GM12865 (cell line): ENCODE data around the gene APCDD1L.
A peak's percentile ranks its signal among the peaks of the same experiment; 100 is the strongest.

ENCODE experiments used
- DNase-seq: peaks from one replicate; pipeline ENCODE4 v3.0.0; 2010; ENCODE audit warnings: low read depth
- H3K4me3 ChIP-seq: 2 replicates; pipeline ENCODE4 v1.5.1; 2011; ENCODE audit warnings: mild to moderate bottlenecking, low read depth, low read length, control low read depth
- CTCF ChIP-seq: IDR thresholded peaks from 2 replicates; pipeline ENCODE4 v1.5.1; 2011; ENCODE audit warnings: low read length, control low read depth, low read depth, inconsistent platforms; ENCODE audit not compliant: insufficient read depth; ENCODE audit errors: missing control alignments

Gene APCDD1L

GRCh38 chr20:58454460-58454859 is 60.7 kb downstream of the APCDD1L start:
- DNase-seq: no peak
- no peak overlapping the region for H3K4me3 ChIP-seq
- no peak for TF ChIP-seq CTCF

DNA sequence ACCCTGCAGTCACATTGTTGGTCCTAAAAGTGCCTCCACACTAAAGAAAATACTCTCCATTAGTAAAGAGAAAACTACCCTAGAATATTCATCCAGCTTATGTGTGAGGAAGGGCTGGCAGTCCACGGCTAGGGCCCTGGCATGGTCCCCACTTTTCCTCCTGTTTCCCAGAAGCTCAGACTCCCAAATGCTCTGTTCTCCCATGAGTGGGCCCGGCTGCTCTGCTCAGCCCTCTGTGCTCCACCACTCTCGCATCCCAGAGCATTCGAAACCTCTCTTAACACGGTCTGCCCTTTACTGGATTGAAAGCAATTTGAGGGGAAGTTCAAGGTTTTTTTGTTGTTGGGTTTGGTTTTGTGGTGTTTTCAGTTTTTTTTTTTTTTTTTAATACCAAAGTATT is 61.8 kb downstream of the APCDD1L start:
- TF ChIP-seq CTCF: no peak
- no peak overlapping the region for H3K4me3 ChIP-seq
- no peak for DNase-seq

DNA sequence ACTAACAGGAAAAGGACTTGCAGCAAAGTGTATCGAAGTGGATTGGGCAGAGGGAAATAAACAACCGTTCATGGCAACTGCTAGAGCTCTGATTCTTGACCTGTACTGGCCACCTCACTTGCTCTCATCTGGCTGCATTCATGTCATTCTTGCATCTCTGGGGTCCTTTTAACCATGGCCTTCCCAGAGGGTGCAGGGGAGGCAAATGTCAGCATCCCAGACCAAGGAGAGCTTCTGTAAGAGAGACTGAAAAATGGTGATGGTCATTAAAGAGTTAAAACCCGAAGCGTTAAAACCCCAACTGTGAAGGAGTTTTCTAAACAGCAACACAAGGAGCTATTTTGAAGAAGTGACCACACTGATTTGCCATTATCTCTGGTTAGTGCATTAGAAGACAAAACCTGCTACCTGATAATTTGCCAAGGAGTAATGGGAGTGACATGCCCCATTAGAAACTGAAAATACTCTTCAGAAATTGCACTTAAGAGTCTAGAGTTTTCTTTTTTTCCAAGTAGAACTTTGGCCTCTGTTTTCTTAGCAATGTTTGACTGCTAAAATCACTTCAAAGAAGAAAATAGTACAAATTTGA is 62.4 kb downstream of the APCDD1L start:
- no peak for TF ChIP-seq CTCF
- no peak overlapping the region for H3K4me3 ChIP-seq
- DNase-seq: no peak

DNA sequence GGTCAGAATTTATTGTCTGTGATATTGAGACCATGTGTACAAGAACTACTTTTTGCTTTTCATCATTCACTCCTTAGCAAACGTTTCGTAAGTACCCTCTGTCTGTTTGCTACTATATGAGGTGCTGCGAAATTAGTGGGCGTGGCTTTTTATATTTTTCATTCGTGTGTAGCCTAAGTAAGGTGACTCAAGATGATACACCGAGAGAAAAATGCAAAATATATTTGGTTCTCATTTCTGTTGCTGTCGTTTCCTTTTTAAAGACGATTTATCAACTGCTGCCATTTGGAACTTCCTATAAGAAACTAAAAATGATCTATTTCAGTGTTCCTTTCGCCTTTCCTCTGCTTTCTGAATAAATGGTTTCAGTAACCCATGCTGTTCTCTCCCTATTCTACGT is 64.9 kb downstream of the APCDD1L start:
- peak; percentile 82 for DNase-seq
- TF ChIP-seq CTCF: no peak
- peak overlapping the region; percentile 36 for H3K4me3 ChIP-seq

- TF ChIP-seq CTCF: no peak
- peak overlapping the region; percentile 36 for H3K4me3 ChIP-seq
- peak; percentile 32 for DNase-seq
Measured at GRCh38 chr20:58449681-58450221, 65.4 kb downstream of the APCDD1L start.

GRCh38 chr20:58448958-58449357 is 66.2 kb downstream of the APCDD1L start:
- H3K4me3 ChIP-seq: no peak overlapping the region
- TF ChIP-seq CTCF: no peak
- no peak for DNase-seq

DNA sequence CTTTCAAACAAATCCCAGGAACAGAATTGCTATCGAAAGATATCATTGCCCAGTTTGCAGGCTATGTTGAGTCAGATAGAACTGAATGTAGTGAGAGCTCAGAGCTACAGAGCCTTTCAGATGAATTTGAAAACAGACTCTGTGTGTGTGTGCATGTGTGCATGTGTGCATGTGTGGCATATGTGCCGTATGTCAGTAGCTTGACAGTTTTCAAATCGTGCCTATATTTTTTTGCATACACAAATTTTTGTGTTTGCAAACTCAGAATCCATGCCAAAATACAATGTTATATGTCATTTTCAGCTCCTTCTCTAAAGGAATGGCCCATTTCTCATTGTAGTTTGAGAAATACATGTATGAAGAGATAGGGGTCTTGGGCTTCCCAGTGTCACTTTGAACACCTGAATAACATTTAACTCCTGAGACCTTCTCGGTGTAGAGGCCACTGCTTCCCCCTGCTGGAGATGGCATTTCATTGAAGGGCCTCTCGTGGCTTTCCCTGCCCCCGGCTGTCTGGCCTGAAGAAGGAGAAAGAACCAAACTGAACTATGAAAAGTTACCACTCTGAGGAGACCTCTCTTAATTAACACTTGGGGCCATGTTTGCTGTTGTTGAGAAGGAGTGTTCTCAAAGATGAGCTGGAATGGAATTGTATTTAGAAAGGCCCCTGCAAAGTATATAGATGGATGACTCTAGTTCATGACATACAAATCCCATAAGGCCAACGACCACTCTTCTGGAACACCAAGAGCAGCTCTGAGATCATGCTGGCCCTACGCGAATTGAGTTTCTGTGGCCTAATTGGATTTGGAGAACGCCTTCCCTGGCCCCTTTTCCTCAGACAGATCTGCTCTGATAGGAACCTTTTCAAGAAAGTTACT is 67.4 kb downstream of the APCDD1L start:
- peak; percentile 68 for DNase-seq
- peak; percentile 68 for TF ChIP-seq CTCF
- H3K4me3 ChIP-seq: no peak overlapping the region
